Measurements from ENCODE around the gene ADAMTSL1. TPM values are rescaled to one million over a fixed set of nuclear protein-coding genes. Genes with fewer than 3 reads are reported as not detected.

The ADAMTSL1 gene
- total RNA-seq, 1 experiment from 2014 or later: 1.2 TPM

DNA sequence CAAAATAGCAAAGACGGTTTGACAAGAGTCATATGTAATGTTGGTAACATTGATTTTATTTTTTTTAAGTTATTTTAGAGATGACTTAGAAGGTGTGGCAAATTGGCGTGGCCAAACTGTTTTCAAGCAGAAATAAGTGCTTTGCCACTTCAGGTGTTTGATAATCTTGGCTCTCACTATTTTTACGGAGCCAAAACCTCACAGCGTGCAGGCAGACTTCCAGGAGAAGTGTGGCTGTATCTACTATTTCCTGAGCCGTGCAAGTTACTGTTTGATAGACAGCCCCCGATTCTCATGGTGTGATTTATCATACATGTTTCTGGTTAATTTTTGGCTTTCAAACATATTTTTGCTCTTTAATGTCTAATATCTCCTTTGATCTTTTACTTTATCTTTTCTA is 269.5 kb downstream of the ADAMTSL1 start:
- no peaks in the 10 kb centered on the region for H3K27me3 Mint-ChIP-seq (ENCODE audit: low read depth)

More for the DNA sequence above, 269.5 kb downstream of the ADAMTSL1 start:
- Histone ChIP-seq H3K4me1 (ENCODE audit: insufficient read depth, low read length) (no peaks in the 10 kb centered on the region), H2BK5ac (ENCODE audit: insufficient read length, low read length) (no peak overlapping the region), H4K91ac (ENCODE audit: insufficient read length, low read depth, low read length) (no peak overlapping the region), H2BK20ac (ENCODE audit: low read depth, low read length, poor library complexity, severe bottlenecking) (no peak overlapping the region), H3K56ac (ENCODE audit: insufficient read length, low read depth, low read length) (no peak overlapping the region), H3K79me1 (ENCODE audit: insufficient read depth, low read depth, low read length, poor library complexity, severe bottlenecking) (no peaks in the 10 kb centered on the region), H3K23ac (ENCODE audit: insufficient read length, low read depth, low read length) (no peak overlapping the region), H4K5ac (ENCODE audit: insufficient read length, low read depth, low read length) (no peak overlapping the region), H2AK5ac (ENCODE audit: insufficient read length, low read length) (no peak overlapping the region), H3K4ac (ENCODE audit: low read depth, low read length) (no peak overlapping the region), H3K27ac (ENCODE audit: insufficient read length, low read depth, low read length) (no peak overlapping the region), H3K18ac (ENCODE audit: insufficient read length, low read depth, low read length) (no peak overlapping the region), H2BK120ac (ENCODE audit: low read depth, low read length, poor library complexity, severe bottlenecking) (no peak overlapping the region), H3K79me2 (ENCODE audit: insufficient read depth, low read length) (no peaks in the 10 kb centered on the region), H4K20me1 (ENCODE audit: control insufficient read depth, insufficient read depth, insufficient read length) (no peaks in the 10 kb centered on the region), H3K23me2 (ENCODE audit: insufficient read length, low read depth, low read length, poor library complexity, severe bottlenecking) (no peaks in the 10 kb centered on the region), H3K9me3 (ENCODE audit: control insufficient read depth, low read depth, low read length) (no peaks in the 10 kb centered on the region), H2BK15ac (ENCODE audit: low read depth, low read length) (no peak overlapping the region), H3K14ac (ENCODE audit: insufficient read depth, low read length) (no peak overlapping the region), H3K9ac (ENCODE audit: extremely low read depth, insufficient read length, low read length) (no peak overlapping the region), H2BK12ac (ENCODE audit: insufficient read length, low read depth, low read length) (no peak overlapping the region), H3K27me3 (ENCODE audit: insufficient read depth, low read length) (no peaks in the 10 kb centered on the region), H3K4me2 (ENCODE audit: insufficient read depth, insufficient read length, low read length) (no peak overlapping the region), H3T11ph (ENCODE audit: low read length) (no peak overlapping the region), H2AFZ (ENCODE audit: low read length) (no peak overlapping the region), H4K8ac (replicated peaks; ENCODE audit: insufficient read length, low read depth, low read length) (no peak overlapping the region)
- no CpG with 5 or more reads among the region's 6 CpGs for WGBS (ENCODE audit: extremely low coverage, insufficient read length, low lambda C conversion rate)
- no peak for DNase-seq
- no peaks in the 10 kb centered on the region for H3K36me3 Mint-ChIP-seq (ENCODE audit: insufficient read depth in 1 of 3, low read depth in 3 of 3)
- H3K4me1 Mint-ChIP-seq: peaks cover 9 to 10% of the 10 kb centered on the region in 2 experiments
- H3K9me3 Mint-ChIP-seq: no peaks in the 10 kb centered on the region
- no peak overlapping the region for H3K4me3 Mint-ChIP-seq
- H3K27ac Mint-ChIP-seq: no peak overlapping the region
- TF ChIP-seq, protein P1, sequence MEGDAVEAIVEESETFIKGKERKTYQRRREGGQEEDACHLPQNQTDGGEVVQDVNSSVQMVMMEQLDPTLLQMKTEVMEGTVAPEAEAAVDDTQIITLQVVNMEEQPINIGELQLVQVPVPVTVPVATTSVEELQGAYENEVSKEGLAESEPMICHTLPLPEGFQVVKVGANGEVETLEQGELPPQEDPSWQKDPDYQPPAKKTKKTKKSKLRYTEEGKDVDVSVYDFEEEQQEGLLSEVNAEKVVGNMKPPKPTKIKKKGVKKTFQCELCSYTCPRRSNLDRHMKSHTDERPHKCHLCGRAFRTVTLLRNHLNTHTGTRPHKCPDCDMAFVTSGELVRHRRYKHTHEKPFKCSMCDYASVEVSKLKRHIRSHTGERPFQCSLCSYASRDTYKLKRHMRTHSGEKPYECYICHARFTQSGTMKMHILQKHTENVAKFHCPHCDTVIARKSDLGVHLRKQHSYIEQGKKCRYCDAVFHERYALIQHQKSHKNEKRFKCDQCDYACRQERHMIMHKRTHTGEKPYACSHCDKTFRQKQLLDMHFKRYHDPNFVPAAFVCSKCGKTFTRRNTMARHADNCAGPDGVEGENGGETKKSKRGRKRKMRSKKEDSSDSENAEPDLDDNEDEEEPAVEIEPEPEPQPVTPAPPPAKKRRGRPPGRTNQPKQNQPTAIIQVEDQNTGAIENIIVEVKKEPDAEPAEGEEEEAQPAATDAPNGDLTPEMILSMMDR (conservative IDR thresholded peaks at IDR 0.05): no peak

All from H9 (cell line).